ENCODE results near the gene EYA2. TPM values are rescaled to one million over a fixed set of nuclear protein-coding genes. Genes with fewer than 3 reads are reported as not detected.

The EYA2 gene
- total RNA-seq, 3 donors from 2014 or later = 5.4 to 19.2 (median 12.5) TPM

- Histone ChIP-seq H3K9me3 (no peaks in the 10 kb centered on the region), H3K4me3 (no peak overlapping the region), H3K27me3 (no peaks in the 10 kb centered on the region), H3K36me3 (no peaks in the 10 kb centered on the region), H3K27ac (no peak overlapping the region), H3K4me1 (no peaks in the 10 kb centered on the region)
- no peak for DNase-seq (ENCODE audit: low spot score in 2 of 2)
- TF ChIP-seq POLR2A (IDR thresholded peaks at IDR 0.05) (no peak), CTCF (IDR thresholded peaks at IDR 0.05) (no peak), POLR2AphosphoS5 (IDR thresholded peaks at IDR 0.05) (no peak)
- intact Hi-C loops (cut with DNase I; ENCODE audit: low total_unique reads) = no loop called here
Observed at GRCh38 chr20:46948081-46948480, 53.4 kb downstream of the EYA2 start.

GRCh38 chr20:46951405-46951804 is 56.8 kb downstream of the EYA2 start:
- no peaks in the 10 kb centered on the region for H3K36me3 ChIP-seq
- DNase-seq (ENCODE audit: low spot score in 2 of 2) = no peak
- peaks cover 0 to 3% of the 10 kb centered on the region in 2 donors for H3K9me3 ChIP-seq
- no peak for TF ChIP-seq CTCF (IDR thresholded peaks at IDR 0.05)
- TF ChIP-seq POLR2A (IDR thresholded peaks at IDR 0.05) = no peak
- no peak for TF ChIP-seq POLR2AphosphoS5 (IDR thresholded peaks at IDR 0.05)
- no peaks in the 10 kb centered on the region for H3K4me1 ChIP-seq
- intact Hi-C loops (cut with DNase I; ENCODE audit: low total_unique reads) = no loop called here
- H3K27ac ChIP-seq = no peak overlapping the region
- no peak overlapping the region for H3K4me3 ChIP-seq
- no peaks in the 10 kb centered on the region for H3K27me3 ChIP-seq

- Histone ChIP-seq H3K4me3 (no peak overlapping the region), H3K27ac (no peak overlapping the region), H3K9me3 (peaks cover 0 to 3% of the 10 kb centered on the region in 2 donors), H3K27me3 (no peaks in the 10 kb centered on the region), H3K36me3 (no peaks in the 10 kb centered on the region), H3K4me1 (no peaks in the 10 kb centered on the region)
- no peak for DNase-seq (ENCODE audit: low spot score in 2 of 2)
- TF ChIP-seq CTCF (IDR thresholded peaks at IDR 0.05) (no peak), POLR2A (IDR thresholded peaks at IDR 0.05) (no peak), POLR2AphosphoS5 (IDR thresholded peaks at IDR 0.05) (no peak)
- intact Hi-C loops (cut with DNase I; ENCODE audit: low total_unique reads) = no loop called here
Observed at GRCh38 chr20:46951840-46952497, 57.3 kb downstream of the EYA2 start.

GRCh38 chr20:46953596-46953995 is 59.0 kb downstream of the EYA2 start:
- H3K27me3 ChIP-seq = no peaks in the 10 kb centered on the region
- intact Hi-C loops (cut with DNase I; ENCODE audit: low total_unique reads) = no loop called here
- H3K36me3 ChIP-seq = no peaks in the 10 kb centered on the region
- peaks cover 0 to 3% of the 10 kb centered on the region in 2 donors for H3K9me3 ChIP-seq
- peak overlapping the region in 1 of 2 donors; percentile 74 for H3K27ac ChIP-seq
- H3K4me3 ChIP-seq = no peak overlapping the region
- DNase-seq (ENCODE audit: low spot score in 2 of 2) = no peak
- TF ChIP-seq CTCF (IDR thresholded peaks at IDR 0.05) = no peak
- TF ChIP-seq POLR2A (IDR thresholded peaks at IDR 0.05) = no peak
- TF ChIP-seq POLR2AphosphoS5 (IDR thresholded peaks at IDR 0.05) = no peak
- H3K4me1 ChIP-seq = no peaks in the 10 kb centered on the region

GRCh38 chr20:46954490-46955038 is 59.9 kb downstream of the EYA2 start:
- peak; percentile 63 to 67 for DNase-seq (ENCODE audit: low spot score in 2 of 2)
- intact Hi-C loops (cut with DNase I; ENCODE audit: low total_unique reads) = no loop called here
- peak overlapping the region; percentile 68 to 74 for H3K27ac ChIP-seq
- H3K4me3 ChIP-seq = no peak overlapping the region
- no peaks in the 10 kb centered on the region for H3K4me1 ChIP-seq
- H3K9me3 ChIP-seq = peaks cover 0 to 3% of the 10 kb centered on the region in 2 donors
- peak in 1 of 3 donors; percentile 46 for TF ChIP-seq POLR2AphosphoS5 (IDR thresholded peaks at IDR 0.05)
- TF ChIP-seq POLR2A (IDR thresholded peaks at IDR 0.05) = no peak
- H3K27me3 ChIP-seq = no peaks in the 10 kb centered on the region
- no peaks in the 10 kb centered on the region for H3K36me3 ChIP-seq

All from breast epithelium (tissue), 4 donors.